Urinary bladder (tissue), 4 donors: Measurements from ENCODE around the gene PLPP3. TPM values are rescaled to one million over a fixed set of nuclear protein-coding genes. Genes with fewer than 3 reads are reported as not detected.

ENCODE experiments used
- DNase-seq: peaks from one replicate; pipeline ENCODE4 v3.0.0-alpha.2; 2015; ENCODE audit errors: extremely low spot score
- H3K27ac ChIP-seq: one replicate; pipeline ENCODE4 v1.5.1; 2013; ENCODE audit warnings: low read depth, mild to moderate bottlenecking, moderate library complexity
- H3K36me3 ChIP-seq: one replicate; pipeline ENCODE4 v1.6.1; 2013; ENCODE audit warnings: mild to moderate bottlenecking, moderate library complexity; ENCODE audit not compliant: insufficient read depth
- H3K4me1 ChIP-seq: one replicate; pipeline ENCODE4 v1.6.1; 2013; ENCODE audit warnings: mild to moderate bottlenecking, moderate library complexity; ENCODE audit not compliant: insufficient read depth
- H3K4me3 ChIP-seq: one replicate; pipeline ENCODE4 v1.5.1; 2013; ENCODE audit warnings: low read depth, low read length
- WGBS: extraction: QIAGEN DNeasy Blood & Tissue Kit; methylation state at CpG from one replicate; pipeline ENCODE4 v1.1.7; 2013; 5-methylcytosine and 5-hydroxymethylcytosine counted together
- polyA plus RNA-seq: library from polyadenylated mRNA; stranded (reverse); fragments of 200-250 nt; gene quantifications from one replicate; pipeline ENCODE4 v1.2.3, GENCODE V29; 2013
- total RNA-seq: library from RNA; depleted of rRNA; stranded (reverse); fragments of >200 nt; gene quantifications from one replicate; pipeline ENCODE4 v1.2.3, GENCODE V29; 2014
- donor health status: healthy with polysubstance abuse.
- donor health status: healthy.

Gene PLPP3
- total and polyA plus RNA-seq, 2 donors: 256 to 263 TPM

DNA sequence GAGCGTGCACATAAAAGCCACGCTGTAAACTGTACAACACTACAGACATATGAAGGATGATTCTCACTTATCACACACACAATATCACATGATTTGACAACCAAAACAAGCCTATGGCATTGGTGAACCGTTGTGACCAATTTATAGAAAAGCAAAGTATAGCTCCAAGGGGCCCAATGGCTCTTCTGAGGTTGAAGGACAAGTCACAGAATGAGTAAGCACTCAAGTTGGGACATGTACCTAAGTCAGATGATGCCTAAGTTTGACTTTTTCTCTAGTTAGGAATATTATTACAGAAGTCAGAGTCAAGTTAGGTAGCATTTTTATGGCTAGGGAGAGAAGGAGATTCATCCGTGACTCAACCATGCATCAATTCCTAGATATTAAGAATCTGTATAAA lies 45.7 kb downstream of the PLPP3 start:
- no peak for DNase-seq
- Histone ChIP-seq H3K36me3 (peaks cover 1% of the 10 kb centered on the region), H3K27ac (no peak overlapping the region), H3K4me1 (peaks cover 1% of the 10 kb centered on the region), H3K4me3 (no peak overlapping the region)
- 85% methylated on average over 4 of the region's 4 CpGs for WGBS

DNA sequence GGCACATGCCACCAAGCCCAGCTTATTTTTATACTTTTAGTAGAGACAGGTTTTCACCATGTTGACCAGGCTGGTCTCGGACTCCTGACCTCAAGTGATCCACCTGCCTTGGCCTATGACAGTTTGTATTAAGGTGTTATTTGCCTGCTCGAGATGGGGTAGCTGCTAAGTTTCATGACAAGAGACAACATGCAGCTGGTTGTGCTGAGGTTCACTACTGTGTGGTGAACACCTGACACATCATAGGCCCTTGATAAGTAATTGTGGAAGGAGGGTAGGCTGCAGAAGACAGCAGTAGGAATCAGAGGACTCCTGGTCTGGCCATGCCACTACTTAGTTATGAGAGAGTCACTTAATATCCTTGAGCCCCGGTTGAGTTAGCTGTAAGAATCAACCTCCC lies 46.2 kb downstream of the PLPP3 start:
- H3K4me3 ChIP-seq: no peak overlapping the region
- peaks cover 1% of the 10 kb centered on the region for H3K36me3 ChIP-seq

DNA sequence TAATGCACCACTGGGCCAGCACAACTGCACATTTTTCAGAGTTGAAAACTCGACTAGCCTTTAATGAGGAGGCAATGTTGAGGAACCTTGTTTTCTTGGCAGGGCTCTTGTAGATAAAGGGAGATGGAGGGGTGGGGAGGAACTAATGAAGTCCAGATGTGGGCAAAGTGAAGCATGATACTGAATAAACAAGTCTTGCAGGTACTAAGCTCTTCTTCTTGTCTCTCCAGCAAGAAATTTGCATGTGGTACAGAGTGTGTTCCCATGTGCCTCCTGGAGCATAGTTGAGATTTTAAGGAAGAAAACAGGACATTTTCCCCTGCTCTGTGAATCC lies 47.0 kb downstream of the PLPP3 start:
- no peak for DNase-seq
- Histone ChIP-seq H3K4me1 (peaks cover 1% of the 10 kb centered on the region), H3K36me3 (peaks cover 1% of the 10 kb centered on the region), H3K4me3 (no peak overlapping the region), H3K27ac (no peak overlapping the region)
- WGBS: 44% methylated on average over 1 of the region's 1 CpG

More for the DNA sequence above, 46.2 kb downstream of the PLPP3 start:
- WGBS: 83% methylated on average over 3 of the region's 3 CpGs
- no peak for DNase-seq
- peaks cover 1% of the 10 kb centered on the region for H3K4me1 ChIP-seq
- H3K27ac ChIP-seq: no peak overlapping the region

DNA sequence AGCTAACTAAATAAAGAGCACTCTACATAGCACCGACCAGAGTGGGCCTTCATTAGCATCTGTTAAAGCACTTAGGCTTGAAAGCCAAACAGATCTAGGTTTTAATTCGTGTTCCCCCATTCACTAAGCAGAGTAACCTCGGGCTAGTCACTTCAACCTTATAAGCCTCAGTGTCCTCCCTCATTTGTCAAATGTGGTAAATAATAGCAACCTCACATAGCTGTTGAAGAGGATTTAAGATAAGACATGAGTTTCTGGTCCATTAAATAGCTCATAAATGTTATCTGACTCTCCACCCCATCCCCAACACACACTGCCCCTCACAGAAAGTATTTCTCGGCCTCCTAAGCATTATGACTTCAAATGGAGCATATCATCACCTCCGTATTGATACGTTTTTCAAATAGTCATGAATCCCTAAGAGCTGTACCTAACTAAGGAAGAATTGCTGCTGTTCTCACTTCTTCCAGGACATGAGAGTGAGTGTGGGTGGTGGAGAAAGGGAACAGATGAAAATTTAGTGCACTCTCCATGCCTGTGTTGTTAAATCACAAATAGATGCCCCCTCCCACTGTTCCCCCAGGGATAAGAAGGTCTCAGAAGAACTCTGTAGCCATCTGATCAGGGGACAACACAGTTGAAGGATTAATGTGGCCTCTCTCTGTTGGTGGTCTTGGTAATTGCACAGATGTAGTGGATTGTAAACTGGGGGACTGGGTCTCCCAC lies 47.6 kb downstream of the PLPP3 start:
- H3K4me1 ChIP-seq: peaks cover 1% of the 10 kb centered on the region
- 53% methylated on average over 6 of the region's 6 CpGs for WGBS
- no peak overlapping the region for H3K4me3 ChIP-seq
- DNase-seq: no peak
- H3K36me3 ChIP-seq: peaks cover 1% of the 10 kb centered on the region
- no peak overlapping the region for H3K27ac ChIP-seq

DNA sequence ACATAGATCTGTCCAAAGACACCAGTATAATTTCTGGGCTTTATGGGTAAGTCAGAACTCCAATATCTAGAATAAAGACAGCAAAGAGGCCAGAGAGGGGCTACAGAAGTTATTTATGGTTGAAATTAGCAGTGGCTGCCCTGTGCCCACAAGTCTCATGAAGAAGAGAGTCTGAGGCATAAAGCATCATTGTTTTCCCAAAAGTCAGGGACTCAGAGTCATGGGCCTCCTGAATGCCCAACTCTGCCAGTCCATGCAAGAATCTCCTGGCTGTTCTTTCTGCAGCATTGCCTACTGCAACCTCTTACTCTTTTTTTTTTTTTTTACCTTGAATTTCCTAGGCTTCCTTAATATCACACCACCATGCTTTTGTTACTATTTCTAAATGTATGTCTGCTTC lies 49.6 kb downstream of the PLPP3 start:
- H3K4me1 ChIP-seq: peaks cover 1% of the 10 kb centered on the region
- no peak for DNase-seq
- no peak overlapping the region for H3K4me3 ChIP-seq
- peaks cover 1% of the 10 kb centered on the region for H3K36me3 ChIP-seq
- no peak overlapping the region for H3K27ac ChIP-seq

DNA sequence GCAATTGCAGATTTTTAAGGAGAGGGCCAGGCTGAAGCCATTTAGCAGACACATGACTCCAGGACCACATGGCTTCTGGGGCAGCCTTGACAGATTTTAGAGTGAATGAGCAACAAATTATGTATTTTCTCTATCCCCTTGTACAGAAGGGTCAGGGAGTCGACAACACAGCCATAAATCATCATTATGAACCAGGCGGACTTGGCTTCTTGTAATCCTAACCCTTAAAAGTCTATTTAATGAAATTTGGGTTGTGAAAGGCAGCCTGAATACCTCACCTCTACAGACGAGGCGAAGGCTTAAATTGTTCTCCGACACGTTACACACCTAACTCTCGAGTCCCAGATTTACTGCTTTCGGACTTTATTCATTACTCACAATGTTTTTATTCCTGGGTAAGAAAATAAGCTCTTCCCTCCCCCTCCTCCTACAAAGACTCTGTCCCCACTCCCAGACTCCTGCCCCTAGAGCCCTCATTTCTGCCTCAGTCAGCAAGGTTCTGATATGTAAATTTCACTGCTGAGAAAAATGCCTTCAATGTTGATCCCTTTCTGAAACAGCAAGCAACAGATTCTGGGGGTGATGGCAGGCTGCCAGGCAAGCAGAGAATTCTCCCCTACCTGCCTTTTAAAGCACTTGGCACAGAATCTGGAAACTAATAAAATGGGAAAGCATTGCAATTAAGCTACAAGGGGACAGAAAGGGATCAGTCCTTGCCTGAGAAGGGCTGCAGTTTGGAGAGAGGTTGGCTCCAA lies 51.6 kb downstream of the PLPP3 start:
- no peaks in the 10 kb centered on the region for H3K36me3 ChIP-seq
- DNase-seq: no peak
- no peak overlapping the region for H3K27ac ChIP-seq
- 42% methylated on average over 8 of the region's 8 CpGs for WGBS
- H3K4me1 ChIP-seq: peaks cover 1% of the 10 kb centered on the region
- no peak overlapping the region for H3K4me3 ChIP-seq

DNA sequence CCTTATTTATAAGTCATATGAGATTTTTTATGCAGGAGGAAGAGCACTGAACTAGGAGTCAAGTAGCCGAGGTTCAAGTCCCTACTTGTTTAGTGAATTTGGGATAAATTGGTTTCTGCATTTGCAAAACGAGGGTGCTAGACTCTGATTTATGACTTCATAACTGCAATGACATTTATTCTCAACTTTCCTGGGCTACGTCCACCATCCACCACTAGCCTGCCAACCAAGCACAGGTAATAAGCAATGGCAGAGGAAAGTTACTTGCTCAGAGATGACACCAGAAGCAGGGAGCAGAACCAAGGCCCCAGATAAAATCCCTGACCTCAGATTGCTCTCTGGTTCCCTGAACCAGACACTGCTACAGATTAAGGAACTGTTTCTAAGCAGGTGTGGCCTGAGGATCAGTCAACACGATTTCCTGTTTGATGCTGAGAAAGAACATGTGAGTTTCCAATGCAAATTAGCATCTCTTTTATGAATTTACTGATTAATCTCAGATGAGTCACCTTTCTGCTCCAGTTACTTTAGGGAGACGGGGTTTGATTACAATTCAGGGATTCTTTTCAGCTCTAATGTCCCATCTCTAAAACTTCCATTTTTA lies 52.7 kb downstream of the PLPP3 start:
- no peak overlapping the region for H3K27ac ChIP-seq
- no peak overlapping the region for H3K4me3 ChIP-seq
- no peak for DNase-seq
- WGBS: 37% methylated on average over 5 of the region's 5 CpGs
- peaks cover 1% of the 10 kb centered on the region for H3K4me1 ChIP-seq
- H3K36me3 ChIP-seq: no peaks in the 10 kb centered on the region

DNA sequence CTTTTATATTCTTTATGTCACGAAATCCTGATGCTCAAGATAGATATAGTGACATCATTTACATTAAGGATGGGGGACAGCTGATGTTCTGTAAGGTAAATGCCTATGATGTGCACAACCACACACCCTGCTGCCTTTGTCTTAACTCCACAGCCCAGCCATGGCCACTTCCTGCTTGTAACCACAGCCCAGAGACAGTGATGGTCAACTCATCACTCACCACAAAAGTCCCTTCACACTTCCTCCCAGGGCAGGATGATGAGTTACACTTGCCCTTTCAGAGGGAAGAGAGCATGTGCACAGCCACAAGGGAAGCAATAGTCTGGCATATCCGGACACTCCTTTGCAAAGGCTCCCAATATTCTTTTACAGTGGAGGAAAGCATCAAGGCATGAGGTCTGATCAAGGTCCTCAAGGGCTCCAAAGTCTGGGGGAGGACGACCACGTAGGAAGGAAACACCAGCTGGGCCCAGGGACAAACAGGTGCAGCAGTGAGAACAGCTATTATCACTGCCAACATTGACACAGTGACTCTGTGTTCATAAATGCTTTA lies 53.8 kb downstream of the PLPP3 start:
- Histone ChIP-seq H3K4me1 (peaks cover 1% of the 10 kb centered on the region), H3K36me3 (no peaks in the 10 kb centered on the region), H3K4me3 (no peak overlapping the region), H3K27ac (no peak overlapping the region)
- 58% methylated on average over 4 of the region's 4 CpGs for WGBS
- no peak for DNase-seq

DNA sequence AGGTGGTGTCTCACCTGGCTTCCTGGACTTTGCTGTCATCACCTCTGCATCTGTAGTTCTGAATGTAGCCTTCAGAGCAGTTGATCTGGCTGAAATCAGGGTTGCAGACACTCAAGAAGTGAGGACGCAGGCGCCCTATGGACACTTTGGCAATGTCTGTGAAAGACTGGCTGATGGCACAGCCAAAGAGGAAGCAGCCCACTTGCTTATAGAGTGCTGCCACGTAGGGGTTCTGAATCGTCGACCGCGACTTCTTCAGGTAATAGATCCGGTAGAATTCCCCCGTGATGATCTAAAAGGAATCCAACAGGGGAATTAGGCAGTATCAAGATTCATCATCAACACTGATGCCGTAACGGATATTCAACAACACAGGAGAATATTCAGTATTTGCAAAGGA lies 55.1 kb downstream of the PLPP3 start:
- no peak for DNase-seq
- Histone ChIP-seq H3K4me3 (no peak overlapping the region), H3K27ac (no peak overlapping the region), H3K4me1 (no peaks in the 10 kb centered on the region), H3K36me3 (no peaks in the 10 kb centered on the region)
- WGBS: 93% methylated on average over 11 of the region's 11 CpGs

DNA sequence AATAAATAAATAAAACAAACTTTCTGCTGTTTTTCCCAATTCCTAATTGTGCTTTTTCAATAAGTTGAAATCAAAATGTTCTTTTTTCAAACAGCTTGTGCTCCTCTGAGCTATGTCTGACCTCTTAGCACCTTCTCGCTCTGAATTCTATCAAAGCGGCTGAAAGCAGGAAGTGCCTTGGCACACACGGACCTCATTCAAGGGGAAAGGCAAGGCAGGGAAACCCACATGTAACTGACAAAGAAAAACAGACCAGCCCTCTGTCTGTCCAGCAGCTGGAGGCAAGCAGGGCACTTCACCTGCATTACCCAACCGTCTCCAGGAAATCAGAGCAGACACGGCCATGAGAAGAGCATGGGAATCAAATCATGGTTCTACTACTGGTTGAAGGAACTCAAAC lies 56.7 kb downstream of the PLPP3 start:
- no peak overlapping the region for H3K27ac ChIP-seq
- no peak for DNase-seq
- peaks cover 2% of the 10 kb centered on the region for H3K36me3 ChIP-seq
- H3K4me3 ChIP-seq: no peak overlapping the region
- H3K4me1 ChIP-seq: no peaks in the 10 kb centered on the region
- WGBS: 64% methylated on average over 5 of the region's 5 CpGs

DNA sequence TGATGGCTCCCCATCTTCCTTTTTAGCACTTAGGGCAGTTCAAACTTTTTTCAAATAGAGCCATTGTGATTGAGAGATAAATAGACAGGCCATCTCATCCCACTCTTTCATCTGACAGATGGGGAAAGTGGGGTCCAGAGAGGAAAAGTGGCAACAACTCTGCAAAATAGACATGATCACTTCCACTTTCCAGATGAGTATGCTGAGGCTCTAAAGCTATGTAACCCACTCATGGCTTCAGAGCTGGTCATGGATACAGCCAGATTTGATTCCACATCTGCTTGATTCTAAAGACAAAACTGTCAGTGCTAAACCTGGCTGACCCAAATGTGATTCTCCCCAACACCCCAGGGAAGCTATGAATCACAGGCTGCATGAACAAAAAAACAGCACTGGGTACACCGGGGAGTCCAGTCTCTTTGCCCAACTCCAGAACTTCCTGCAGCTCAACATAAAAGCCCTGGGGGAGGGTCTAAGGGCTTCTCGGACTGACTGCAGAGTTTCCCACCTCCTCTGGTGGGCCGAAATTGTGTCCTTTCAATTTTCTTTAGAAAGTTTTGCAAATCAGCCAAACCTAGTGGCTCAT lies 59.3 kb downstream of the PLPP3 start:
- no peak overlapping the region for H3K4me3 ChIP-seq
- DNase-seq: no peak
- no peaks in the 10 kb centered on the region for H3K4me1 ChIP-seq
- 87% methylated on average over 3 of the region's 3 CpGs for WGBS
- no peak overlapping the region for H3K27ac ChIP-seq
- H3K36me3 ChIP-seq: peaks cover 2% of the 10 kb centered on the region

DNA sequence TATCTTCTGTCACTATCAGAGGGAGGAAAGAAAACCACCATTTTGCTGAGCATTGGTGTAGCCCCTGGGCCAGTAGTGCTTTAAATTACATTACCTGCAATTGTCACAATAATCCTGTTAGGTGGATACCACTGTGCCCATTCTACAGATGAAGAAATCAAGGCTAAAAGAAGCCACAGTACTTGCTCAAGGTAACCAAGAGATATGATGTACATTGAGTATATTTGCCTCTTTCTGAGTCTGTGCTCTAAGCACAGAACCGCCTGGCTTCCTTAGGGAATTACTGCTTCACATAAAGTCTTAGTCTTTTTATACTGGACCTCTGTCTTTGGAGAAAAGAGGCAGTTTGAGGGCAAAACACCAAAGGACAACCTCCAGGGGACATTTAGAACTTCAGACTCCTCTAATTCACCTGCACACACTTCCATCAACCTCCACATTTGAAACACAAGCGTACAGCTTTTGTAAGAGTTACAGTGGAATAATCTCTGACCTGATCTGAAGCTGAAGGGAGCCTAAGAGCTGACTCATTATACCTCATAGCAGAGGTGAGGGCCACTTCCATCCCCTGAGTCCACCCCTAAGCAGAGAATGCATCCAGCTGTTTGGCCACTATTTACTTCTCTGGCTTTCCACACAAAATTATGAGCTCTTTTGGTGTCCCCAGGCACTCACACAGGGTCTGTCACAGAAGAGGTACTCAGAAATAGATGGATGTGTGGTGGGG lies 61.8 kb downstream of the PLPP3 start:
- Histone ChIP-seq H3K36me3 (peaks cover 2% of the 10 kb centered on the region), H3K4me3 (no peak overlapping the region), H3K27ac (no peak overlapping the region), H3K4me1 (no peaks in the 10 kb centered on the region)
- WGBS: 92% methylated on average over 2 of the region's 2 CpGs
- no peak for DNase-seq

DNA sequence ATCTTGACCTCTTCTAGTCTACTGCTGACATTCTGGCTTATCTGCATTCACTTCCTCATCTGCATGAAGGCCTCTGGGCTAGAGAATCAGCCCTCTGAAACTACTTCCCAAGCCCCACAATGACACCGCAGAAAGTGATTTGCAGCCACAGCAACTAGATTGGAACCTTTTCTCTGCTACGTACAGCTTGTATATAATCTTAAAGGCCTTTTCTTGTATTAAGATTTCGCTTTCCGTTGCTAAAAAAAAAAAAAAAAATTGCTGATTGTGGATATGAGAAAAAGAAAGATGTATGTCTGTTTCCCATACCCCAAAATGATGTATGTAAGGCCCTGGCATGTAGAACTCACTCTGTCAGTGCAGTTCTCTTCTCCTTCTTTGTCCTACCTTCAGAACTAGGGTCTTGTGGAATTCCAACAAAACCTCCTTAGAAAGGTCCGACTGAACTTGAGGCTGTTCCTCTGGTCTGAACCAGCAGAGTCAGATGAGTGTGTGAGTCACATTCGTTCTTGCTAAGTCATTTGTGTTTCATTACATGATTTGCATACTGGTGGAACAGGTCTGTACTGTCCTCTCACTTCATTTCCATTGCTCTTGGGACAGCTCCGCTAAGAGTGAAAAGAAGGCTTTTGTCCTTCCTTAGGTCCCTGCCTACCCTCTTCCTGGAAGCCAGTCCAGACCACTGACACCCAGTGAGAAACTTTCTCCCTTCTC lies 62.7 kb downstream of the PLPP3 start:
- Histone ChIP-seq H3K27ac (no peak overlapping the region), H3K4me1 (no peaks in the 10 kb centered on the region), H3K36me3 (peaks cover 2% of the 10 kb centered on the region), H3K4me3 (no peak overlapping the region)
- DNase-seq: no peak
- WGBS: 71% methylated on average over 7 of the region's 7 CpGs
